ENCODE measurements around the gene CADPS.

DNA sequence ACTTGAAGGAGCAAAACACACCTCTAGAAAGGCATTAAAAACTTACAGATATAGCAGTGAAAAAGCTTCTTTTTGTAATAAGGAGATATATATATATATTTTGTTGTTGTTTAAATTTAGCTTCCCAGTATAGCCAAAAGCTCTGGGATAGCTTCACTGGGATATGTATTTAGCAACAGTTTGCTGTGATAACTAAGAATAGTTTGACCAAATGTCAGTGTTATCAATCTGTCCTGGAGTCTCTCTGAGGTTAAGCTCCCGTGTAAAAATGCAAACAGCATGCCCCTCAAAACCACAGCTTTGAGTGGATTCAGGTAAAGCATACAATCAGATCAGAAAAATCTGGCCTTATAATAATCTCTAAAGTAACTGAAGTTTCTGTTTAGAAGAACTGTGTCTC, 2.9 kb downstream of the CADPS start:
- no peak for TF ChIP-seq EZH2 (IDR thresholded peaks at IDR 0.05; ENCODE audit: borderline replicate concordance, low read depth, low read length, poor library complexity, severe bottlenecking)
- TF ChIP-seq, protein P1, sequence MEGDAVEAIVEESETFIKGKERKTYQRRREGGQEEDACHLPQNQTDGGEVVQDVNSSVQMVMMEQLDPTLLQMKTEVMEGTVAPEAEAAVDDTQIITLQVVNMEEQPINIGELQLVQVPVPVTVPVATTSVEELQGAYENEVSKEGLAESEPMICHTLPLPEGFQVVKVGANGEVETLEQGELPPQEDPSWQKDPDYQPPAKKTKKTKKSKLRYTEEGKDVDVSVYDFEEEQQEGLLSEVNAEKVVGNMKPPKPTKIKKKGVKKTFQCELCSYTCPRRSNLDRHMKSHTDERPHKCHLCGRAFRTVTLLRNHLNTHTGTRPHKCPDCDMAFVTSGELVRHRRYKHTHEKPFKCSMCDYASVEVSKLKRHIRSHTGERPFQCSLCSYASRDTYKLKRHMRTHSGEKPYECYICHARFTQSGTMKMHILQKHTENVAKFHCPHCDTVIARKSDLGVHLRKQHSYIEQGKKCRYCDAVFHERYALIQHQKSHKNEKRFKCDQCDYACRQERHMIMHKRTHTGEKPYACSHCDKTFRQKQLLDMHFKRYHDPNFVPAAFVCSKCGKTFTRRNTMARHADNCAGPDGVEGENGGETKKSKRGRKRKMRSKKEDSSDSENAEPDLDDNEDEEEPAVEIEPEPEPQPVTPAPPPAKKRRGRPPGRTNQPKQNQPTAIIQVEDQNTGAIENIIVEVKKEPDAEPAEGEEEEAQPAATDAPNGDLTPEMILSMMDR (conservative IDR thresholded peaks at IDR 0.05; ENCODE audit: low read depth, low read length), result no peak

All from A673 (cell line).